PC-3 (cell line): Measurements from ENCODE around the gene NOTCH1.

Source experiments
- CTCF ChIP-seq: fragments of 300-600 bp; sonication (generic); conservative IDR thresholded peaks from 2 replicates; pipeline ENCODE4 v1.5.1; 2017; ENCODE audit warnings: antibody characterized with exemption, low read depth, mild to moderate bottlenecking, low read length
- EZH2 ChIP-seq: fragments of 300-600 bp; sonication (generic); IDR thresholded peaks from one replicate; pipeline ENCODE4 v1.6.1; 2017; ENCODE audit warnings: antibody characterized with exemption, mild to moderate bottlenecking, low read length; ENCODE audit not compliant: unreplicated experiment
- EZH2phosphoT487 ChIP-seq: fragments of 300-600 bp; sonication (generic); IDR thresholded peaks from 2 replicates; pipeline ENCODE4 v1.6.1; 2018; ENCODE audit warnings: mild to moderate bottlenecking, antibody characterized with exemption, low read length, borderline replicate concordance

GRCh38 chr9:136541709-136542108, 4.1 kb downstream of the NOTCH1 start:
- TF ChIP-seq EZH2phosphoT487 (no peak), EZH2 (no peak), CTCF (no peak)
